Endothelial cell of umbilical vein (primary cell): ENCODE results near the gene DGCR2. TPM values are rescaled to one million over a fixed set of nuclear protein-coding genes. Genes with fewer than 3 reads are reported as not detected.

Source experiments
- BruUV-seq: library from RNA; stranded (reverse); fragments of 400-500 nt; replicated peaks from 2 replicates; lab custom pipeline; 2021; lab: Mats Ljungman, UMichigan
- CTCF ChIA-PET: fragments of 300-600, 350-600 bp; sonication (Branson Sonifier 250); formaldehyde crosslinking; loops from one replicate; lab custom pipeline; 2021; ENCODE audit warnings: antibody characterized with exemption, inconsistent platforms; lab: Charles Lee
- POLR2A ChIA-PET: fragments of 300-600, 350-600 bp; sonication (Branson Sonifier 250); formaldehyde crosslinking; loops from one replicate; lab custom pipeline; 2021; ENCODE audit warnings: antibody characterized with exemption, inconsistent platforms; lab: Charles Lee
- DNase-seq: peaks from one replicate; pipeline ENCODE4 v3.0.0-alpha.2; 2011; ENCODE audit warnings: low read depth, low spot score
- FAIRE-seq: peaks from 2 replicates; lab custom pipeline; 2011; peaks lifted over from hg19 to GRCh38; lab: Jason Lieb, UNC
- H2AFZ ChIP-seq: 2 replicates; pipeline ENCODE4 v1.6.0; 2012; ENCODE audit warnings: low read depth, low read length, control low read depth, inconsistent platforms
- H3K27ac ChIP-seq: 2 replicates; pipeline ENCODE4 v1.5.1; 2011; ENCODE audit warnings: low read depth, mild to moderate bottlenecking, control low read depth, low read length, moderate library complexity; ENCODE audit not compliant: insufficient read depth
- H3K27me3 ChIP-seq, 2 experiments: 2 replicates each; pipeline versions ENCODE4 v1.6.0 to v1.6.1; 2011; ENCODE audit warnings: low read length in 2 of 2, mixed read lengths in 1 of 2; ENCODE audit not compliant: control insufficient read depth in 2 of 2, insufficient read depth in 2 of 2
- H3K36me3 ChIP-seq, 2 experiments: 2 replicates in 1 of 2; 3 replicates in 1 of 2; pipeline ENCODE4 v1.5.1; 2011; ENCODE audit warnings: low read length in 2 of 2, mild to moderate bottlenecking in 1 of 2, moderate library complexity in 1 of 2; ENCODE audit not compliant: control insufficient read depth in 2 of 2, insufficient read depth in 2 of 2; ENCODE audit errors: extremely low read depth in 1 of 2
- H3K4me1 ChIP-seq: 3 replicates; pipeline ENCODE4 v1.5.1; 2011; ENCODE audit warnings: mild to moderate bottlenecking, low read length; ENCODE audit not compliant: control insufficient read depth, insufficient read depth; ENCODE audit errors: extremely low read depth
- H3K4me2 ChIP-seq: 2 replicates; pipeline ENCODE4 v1.6.1; 2011; ENCODE audit warnings: low read length, control low read depth, mixed read lengths; ENCODE audit not compliant: insufficient read depth
- H3K4me3 ChIP-seq, 3 experiments: fragments of 200-600 bp in 1 of 3; sonication (generic), shearing (Covaris generic) in 1 of 3; replicated peaks in 1 of 3; 2 replicates each; pipeline ENCODE4 v1.5.1; 2011 to 2016; ENCODE audit warnings: control low read depth in 3 of 3, low read length in 3 of 3, mild to moderate bottlenecking in 2 of 3, inconsistent platforms in 1 of 3, low read depth in 1 of 3, moderate library complexity in 1 of 3; ENCODE audit not compliant: insufficient read depth in 1 of 3
- H3K79me2 ChIP-seq: 2 replicates; pipeline ENCODE4 v1.6.0; 2012; ENCODE audit warnings: low read length, inconsistent platforms; ENCODE audit not compliant: control insufficient read depth, insufficient read depth
- H3K9ac ChIP-seq: replicated peaks from 2 replicates; pipeline ENCODE3; 2011; ENCODE audit warnings: low read length, control low read depth; ENCODE audit not compliant: insufficient read depth; ENCODE audit errors: extremely low read depth
- H3K9me1 ChIP-seq: replicated peaks from 3 replicates; pipeline ENCODE4 v1.6.0; 2011; ENCODE audit warnings: mild to moderate bottlenecking, low read length; ENCODE audit not compliant: control insufficient read depth, insufficient read depth; ENCODE audit errors: extremely low read depth
- H3K9me3 ChIP-seq: replicated peaks from 2 replicates; pipeline ENCODE4 v1.5.1; 2012; ENCODE audit warnings: low read length, inconsistent platforms; ENCODE audit not compliant: control insufficient read depth, insufficient read depth
- H4K20me1 ChIP-seq: replicated peaks from 2 replicates; pipeline ENCODE3; 2011; ENCODE audit warnings: mild to moderate bottlenecking, low read length; ENCODE audit not compliant: control insufficient read depth, insufficient read depth; ENCODE audit errors: extremely low read depth
- EZH2 ChIP-seq: IDR thresholded peaks from 2 replicates; pipeline ENCODE4 v1.6.1; 2012; ENCODE audit warnings: borderline replicate concordance, low read depth, mild to moderate bottlenecking, moderate library complexity, low read length, inconsistent platforms; ENCODE audit not compliant: severe bottlenecking
- FOS ChIP-seq: IDR thresholded peaks from 2 replicates; pipeline ENCODE4 v1.6.1; 2011; ENCODE audit warnings: mild to moderate bottlenecking, low read length, moderate library complexity, borderline replicate concordance; ENCODE audit not compliant: insufficient read depth
- GATA2 ChIP-seq: IDR thresholded peaks from 2 replicates; pipeline ENCODE4 v1.7.0; 2011; ENCODE audit warnings: low read depth, mild to moderate bottlenecking, moderate library complexity, mixed read lengths, low read length; ENCODE audit not compliant: insufficient read length, insufficient read depth
- JUN ChIP-seq: IDR thresholded peaks from 2 replicates; pipeline ENCODE4 v1.6.1; 2011; ENCODE audit warnings: borderline replicate concordance, low read depth; ENCODE audit not compliant: insufficient read length, insufficient read depth
- MYC ChIP-seq: IDR thresholded peaks from one replicate; pipeline ENCODE4 v1.6.1; 2011; ENCODE audit warnings: mild to moderate bottlenecking, low read depth, low read length
- POLR2A ChIP-seq: IDR thresholded peaks from 2 replicates; pipeline ENCODE4 v1.6.1; 2012; ENCODE audit warnings: low read depth, mild to moderate bottlenecking, control low read depth, low read length
- POLR2AphosphoS5 ChIP-seq: IDR thresholded peaks from 2 replicates; pipeline ENCODE4 v1.6.1; 2012; ENCODE audit warnings: low read depth, mild to moderate bottlenecking, control low read depth, low read length, moderate library complexity; ENCODE audit not compliant: insufficient read depth
- dilution Hi-C: fragments of 300-500 bp; cut with MboI; formaldehyde crosslinking; loops from one replicate; pipeline ENCODE4 v1.15.0; 2019; ENCODE audit warnings: low sequenced_read_pairs; ENCODE audit not compliant: extremely low pct_ligation_motif_present
- intact Hi-C: fragments of 100-400 bp; cut with micrococcal nuclease; formaldehyde crosslinking; loops from one replicate; pipeline ENCODE4 v1.10.0; 2022
- polyA plus RNA-seq, 4 experiments: library from polyadenylated mRNA; depleted of rRNA in 3 of 4; stranded (reverse) in 3 of 4; unstranded in 1 of 4; fragments of >200 nt; gene quantifications; 2 replicates each; pipeline versions ENCODE4 v1.2.1 to v1.2.3, GENCODE V29; 2011 to 2012; ENCODE audit warnings: missing spikeins in 1 of 4
- total RNA-seq: library from RNA; stranded (reverse); gene quantifications from 2 replicates; pipeline ENCODE4 v1.2.3, GENCODE V29; 2021

DGCR2 gene
- total and polyA plus RNA-seq, 2 donors (not counting 3 experiments of a cell fraction or from before 2014, with no cell fraction given), result 44.8 to 51.2 TPM

- DNase-seq, result no peak
- H3K9me3 ChIP-seq, result no peaks in the 10 kb centered on the region
- no peaks in the 10 kb centered on the region for H3K9me1 ChIP-seq
- no peak for FAIRE-seq
- no peaks in the 10 kb centered on the region for H3K79me2 ChIP-seq
- no TSS peak for BruUV-seq
- no peaks in the 10 kb centered on the region for H3K4me1 ChIP-seq
- CTCF ChIA-PET, result no interaction called here
- H3K36me3 ChIP-seq, result no peaks in the 10 kb centered on the region
- no peak overlapping the region for H3K4me2 ChIP-seq
- peak; percentile 34 for TF ChIP-seq EZH2
- TF ChIP-seq GATA2, result no peak
- TF ChIP-seq JUN, result no peak
- no peak for TF ChIP-seq MYC
- peaks cover 43 to 49% of the 10 kb centered on the region in 2 experiments for H3K27me3 ChIP-seq
- POLR2A ChIA-PET, result no interaction called here
- no peak overlapping the region for H3K4me3 ChIP-seq
- no peaks in the 10 kb centered on the region for H4K20me1 ChIP-seq
- H3K9ac ChIP-seq, result no peak overlapping the region
- no peak overlapping the region for H2AFZ ChIP-seq
- dilution Hi-C loops (no loop called here), intact Hi-C loops (no loop called here)
- H3K27ac ChIP-seq, result no peak overlapping the region
These were observed 29.3 kb upstream of the DGCR2 start for GRCh38 chr22:19151329-19152191.

- Histone ChIP-seq H2AFZ (no peak overlapping the region), H4K20me1 (no peaks in the 10 kb centered on the region), H3K9me3 (no peaks in the 10 kb centered on the region), H3K9ac (no peak overlapping the region), H3K27me3 (peaks cover 43 to 51% of the 10 kb centered on the region in 2 experiments), H3K9me1 (no peaks in the 10 kb centered on the region), H3K36me3 (no peaks in the 10 kb centered on the region), H3K79me2 (no peaks in the 10 kb centered on the region), H3K4me3 (no peak overlapping the region), H3K4me2 (no peak overlapping the region), H3K27ac (no peak overlapping the region), H3K4me1 (no peaks in the 10 kb centered on the region)
- TF ChIP-seq EZH2, result peak; percentile 90
- TF ChIP-seq POLR2A, result no peak
- no peak for TF ChIP-seq POLR2AphosphoS5
- no peak for TF ChIP-seq FOS
- ChIA-PET POLR2A (no interaction called here), CTCF (no interaction called here)
- no peak for DNase-seq
- BruUV-seq, result no TSS peak
- dilution Hi-C loops, result no loop called here
- no peak for FAIRE-seq
- intact Hi-C loops, result no loop called here
These were observed 28.5 kb upstream of the DGCR2 start for GRCh38 chr22:19150482-19151328.
